ENCODE measurements around the gene CASP4. TPM values are rescaled to one million over a fixed set of nuclear protein-coding genes. Genes with fewer than 3 reads are reported as not detected.

CASP4 gene
- polyA plus RNA-seq (2013, experiment 1 of 2): not detected
- not detected for polyA plus RNA-seq (2013, experiment 2 of 2)

DNA sequence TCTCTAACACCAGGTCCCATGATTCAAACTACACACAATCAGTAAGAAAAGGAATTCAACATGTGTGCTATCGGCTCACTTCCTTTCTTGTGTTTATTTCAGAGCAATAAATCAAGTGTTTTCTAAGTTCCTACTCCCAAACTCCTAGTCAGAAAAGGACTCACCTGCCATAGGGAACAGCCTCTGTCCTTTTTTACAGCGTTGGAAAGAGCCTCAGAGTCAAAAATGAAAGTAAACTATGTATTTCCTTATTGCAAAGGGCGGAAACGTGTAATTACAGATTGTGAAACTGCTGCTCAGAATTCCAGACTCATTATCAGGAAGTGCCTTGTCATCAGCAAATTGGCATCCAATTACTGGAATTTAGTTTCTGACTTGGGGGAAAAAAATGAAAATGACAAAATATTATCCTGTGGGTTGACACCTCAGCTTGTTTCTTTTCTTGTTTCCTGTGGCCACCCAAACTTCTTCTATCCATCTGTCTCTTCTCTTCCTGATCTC, at the start of gene CASP4:
TSS of gene CASP4 (minus strand) at position 220 of the 501 bp plus-strand sequence. CDS start at position 171, 49 bp downstream.
- no CpG with 5 or more reads among the region's 4 CpGs for WGBS, 2 donors (ENCODE audit: extremely low coverage in 2 of 2, insufficient read length in 2 of 2, insufficient replicate concordance in 1 of 2)
- H2BK12ac ChIP-seq (ENCODE audit: low read length): no peak within 1 kb of the TSS

DNA sequence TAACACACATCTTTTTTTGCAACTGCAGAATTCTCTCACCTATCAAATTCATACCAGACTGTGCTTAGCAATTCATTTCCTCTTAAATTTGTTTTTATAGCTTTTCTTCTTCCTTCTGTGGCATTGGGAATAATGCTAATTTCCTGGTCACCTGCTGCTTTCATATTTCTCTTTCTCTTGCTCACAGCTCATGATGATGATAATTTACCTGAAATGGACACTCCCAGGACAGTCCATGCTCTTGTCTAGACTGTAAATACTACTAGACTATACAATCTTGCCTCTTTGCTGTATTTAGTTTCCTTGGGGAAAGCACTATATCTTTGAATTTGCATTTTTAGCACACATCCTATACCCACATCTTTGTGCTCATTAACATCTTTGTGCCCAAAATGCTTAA, 39.1 kb upstream of the CASP4 start:
- Histone ChIP-seq H3K9me3 (replicated peaks in 1 of 2; ENCODE audit: control insufficient read depth in 2 of 2, insufficient read depth in 1 of 2, low read depth in 1 of 2, low read length in 2 of 2) (no peaks in the 10 kb centered on the region), H3K36me3 (replicated peaks in 1 of 2; ENCODE audit: control insufficient read depth in 2 of 2, insufficient read depth in 2 of 2, low read length in 2 of 2) (no peaks in the 10 kb centered on the region), H4K91ac (ENCODE audit: low read depth, low read length, poor library complexity) (no peak overlapping the region), H3K14ac (ENCODE audit: low read length) (no peak overlapping the region), H2BK12ac (ENCODE audit: low read length) (no peak overlapping the region), H3K27me3 (ENCODE audit: control insufficient read depth in 3 of 3, insufficient read depth in 3 of 3, low read depth in 1 of 3, low read length in 3 of 3) (no peaks in the 10 kb centered on the region), H2AFZ (ENCODE audit: low read length) (no peak overlapping the region), H4K8ac (ENCODE audit: low read depth, low read length) (no peak overlapping the region), H3K4ac (ENCODE audit: low read length) (no peak overlapping the region), H3K79me1 (ENCODE audit: low read depth, low read length) (no peaks in the 10 kb centered on the region), H3K23ac (ENCODE audit: low read depth, low read length, poor library complexity) (no peak overlapping the region), H3K4me1 (ENCODE audit: control insufficient read depth in 2 of 2, insufficient read depth in 1 of 2, low read depth in 1 of 2, low read length in 2 of 2) (no peaks in the 10 kb centered on the region), H3K18ac (ENCODE audit: low read length) (no peak overlapping the region), H2BK5ac (ENCODE audit: low read length) (no peak overlapping the region), H3K27ac (replicated peaks; ENCODE audit: low read length) (no peak overlapping the region), H3K4me3 (ENCODE audit: low read length in 2 of 2) (no peak overlapping the region), H2BK120ac (ENCODE audit: low read depth, low read length) (no peak overlapping the region), H3K9ac (ENCODE audit: low read depth, low read length, poor library complexity) (no peak overlapping the region), H2BK15ac (ENCODE audit: low read length) (no peak overlapping the region), H3K4me2 (ENCODE audit: insufficient read depth, low read length, poor library complexity, severe bottlenecking) (no peak overlapping the region), H2AK5ac (ENCODE audit: low read depth, low read length) (no peak overlapping the region)
- no peak for DNase-seq (ENCODE audit: low spot score)

More for the DNA sequence above, at the start of gene CASP4:
- Histone ChIP-seq H3K4ac (ENCODE audit: low read length) (no peak within 1 kb of the TSS), H3K18ac (ENCODE audit: low read length) (no peak within 1 kb of the TSS), H3K36me3 (replicated peaks in 1 of 2; ENCODE audit: control insufficient read depth in 2 of 2, insufficient read depth in 2 of 2, low read length in 2 of 2) (no peaks in the 10 kb centered on the region), H2BK15ac (ENCODE audit: low read length) (no peak within 1 kb of the TSS), H3K27me3 (ENCODE audit: control insufficient read depth in 3 of 3, insufficient read depth in 3 of 3, low read depth in 1 of 3, low read length in 3 of 3) (no peaks in the 10 kb centered on the region), H3K14ac (ENCODE audit: low read length) (no peak within 1 kb of the TSS), H3K23ac (ENCODE audit: low read depth, low read length, poor library complexity) (no peak within 1 kb of the TSS), H4K8ac (ENCODE audit: low read depth, low read length) (no peak within 1 kb of the TSS), H3K79me1 (ENCODE audit: low read depth, low read length) (no peaks in the 10 kb centered on the region), H2BK120ac (ENCODE audit: low read depth, low read length) (no peak within 1 kb of the TSS), H2BK5ac (ENCODE audit: low read length) (no peak within 1 kb of the TSS), H3K9me3 (replicated peaks in 1 of 2; ENCODE audit: control insufficient read depth in 2 of 2, insufficient read depth in 1 of 2, low read depth in 1 of 2, low read length in 2 of 2) (peaks cover 0 to 3% of the 10 kb centered on the region in 2 donors), H3K4me1 (ENCODE audit: control insufficient read depth in 2 of 2, insufficient read depth in 1 of 2, low read depth in 1 of 2, low read length in 2 of 2) (no peaks in the 10 kb centered on the region), H2AFZ (ENCODE audit: low read length) (peak within 1 kb of the TSS; percentile 29), H3K9ac (ENCODE audit: low read depth, low read length, poor library complexity) (no peak within 1 kb of the TSS), H3K27ac (replicated peaks; ENCODE audit: low read length) (no peak within 1 kb of the TSS), H4K91ac (ENCODE audit: low read depth, low read length, poor library complexity) (no peak within 1 kb of the TSS), H3K4me3 (ENCODE audit: low read length in 2 of 2) (no peak within 1 kb of the TSS), H2AK5ac (ENCODE audit: low read depth, low read length) (no peak within 1 kb of the TSS), H3K4me2 (ENCODE audit: insufficient read depth, low read length, poor library complexity, severe bottlenecking) (no peak within 1 kb of the TSS)
- DNase-seq (ENCODE audit: low spot score): no peak

- no peaks in the 10 kb centered on the region for H3K4me1 ChIP-seq (ENCODE audit: control insufficient read depth in 2 of 2, insufficient read depth in 1 of 2, low read depth in 1 of 2, low read length in 2 of 2)
- H3K9ac ChIP-seq (ENCODE audit: low read depth, low read length, poor library complexity): no peak overlapping the region
- no peak for DNase-seq (ENCODE audit: low spot score)
- no peak overlapping the region for H4K91ac ChIP-seq (ENCODE audit: low read depth, low read length, poor library complexity)
- H2BK15ac ChIP-seq (ENCODE audit: low read length): no peak overlapping the region
- no peak overlapping the region for H3K4me2 ChIP-seq (ENCODE audit: insufficient read depth, low read length, poor library complexity, severe bottlenecking)
- H2AK5ac ChIP-seq (ENCODE audit: low read depth, low read length): no peak overlapping the region
- no peaks in the 10 kb centered on the region for H3K79me1 ChIP-seq (ENCODE audit: low read depth, low read length)
- no peak overlapping the region for H3K18ac ChIP-seq (ENCODE audit: low read length)
- H3K36me3 ChIP-seq (replicated peaks in 1 of 2; ENCODE audit: control insufficient read depth in 2 of 2, insufficient read depth in 2 of 2, low read length in 2 of 2): no peaks in the 10 kb centered on the region
- H2BK5ac ChIP-seq (ENCODE audit: low read length): no peak overlapping the region
- H3K23ac ChIP-seq (ENCODE audit: low read depth, low read length, poor library complexity): no peak overlapping the region
- H4K8ac ChIP-seq (ENCODE audit: low read depth, low read length): no peak overlapping the region
- no peak overlapping the region for H3K4me3 ChIP-seq (ENCODE audit: low read length in 2 of 2)
- H2BK12ac ChIP-seq (ENCODE audit: low read length): no peak overlapping the region
- H2BK120ac ChIP-seq (ENCODE audit: low read depth, low read length): no peak overlapping the region
- no peak overlapping the region for H3K14ac ChIP-seq (ENCODE audit: low read length)
- H3K9me3 ChIP-seq (replicated peaks in 1 of 2; ENCODE audit: control insufficient read depth in 2 of 2, insufficient read depth in 1 of 2, low read depth in 1 of 2, low read length in 2 of 2): no peaks in the 10 kb centered on the region
- no peaks in the 10 kb centered on the region for H3K27me3 ChIP-seq (ENCODE audit: control insufficient read depth in 3 of 3, insufficient read depth in 3 of 3, low read depth in 1 of 3, low read length in 3 of 3)
- peak overlapping the region; percentile 7 for H2AFZ ChIP-seq (ENCODE audit: low read length)
- no CpG with 5 or more reads among the region's 3 CpGs for WGBS, 2 donors (ENCODE audit: extremely low coverage in 2 of 2, insufficient read length in 2 of 2, insufficient replicate concordance in 1 of 2)
- H3K27ac ChIP-seq (replicated peaks; ENCODE audit: low read length): no peak overlapping the region
- H3K4ac ChIP-seq (ENCODE audit: low read length): no peak overlapping the region
Observed at GRCh38 chr11:105005451-105005845, 37.1 kb upstream of the CASP4 start.

DNA sequence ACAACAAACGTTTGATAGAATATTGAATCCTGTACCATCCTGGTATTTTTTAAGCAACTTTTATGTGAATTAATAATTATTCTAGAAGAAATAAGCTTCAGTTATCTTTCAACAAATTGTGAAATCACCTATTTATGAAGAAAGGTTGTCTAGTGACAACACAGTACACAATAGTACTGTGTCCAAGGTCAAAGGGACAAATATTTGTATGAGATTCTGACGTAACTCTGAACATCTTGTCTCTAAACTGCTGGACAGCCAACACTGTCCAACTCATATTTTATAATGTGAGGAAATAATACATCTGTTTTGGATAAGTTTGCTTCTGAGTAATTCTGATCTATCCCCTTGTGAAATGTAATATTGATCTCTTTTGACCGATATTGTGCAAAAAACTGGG, 35.6 kb upstream of the CASP4 start:
- no peak overlapping the region for H2BK12ac ChIP-seq (ENCODE audit: low read length)
- no peak overlapping the region for H2AK5ac ChIP-seq (ENCODE audit: low read depth, low read length)
- H2AFZ ChIP-seq (ENCODE audit: low read length): no peak overlapping the region
- no peaks in the 10 kb centered on the region for H3K9me3 ChIP-seq (replicated peaks in 1 of 2; ENCODE audit: control insufficient read depth in 2 of 2, insufficient read depth in 1 of 2, low read depth in 1 of 2, low read length in 2 of 2)
- H3K18ac ChIP-seq (ENCODE audit: low read length): no peak overlapping the region
- H3K36me3 ChIP-seq (replicated peaks in 1 of 2; ENCODE audit: control insufficient read depth in 2 of 2, insufficient read depth in 2 of 2, low read length in 2 of 2): no peaks in the 10 kb centered on the region
- H2BK120ac ChIP-seq (ENCODE audit: low read depth, low read length): no peak overlapping the region
- H3K4me1 ChIP-seq (ENCODE audit: control insufficient read depth in 2 of 2, insufficient read depth in 1 of 2, low read depth in 1 of 2, low read length in 2 of 2): no peaks in the 10 kb centered on the region
- no peak overlapping the region for H3K9ac ChIP-seq (ENCODE audit: low read depth, low read length, poor library complexity)
- H3K79me1 ChIP-seq (ENCODE audit: low read depth, low read length): no peaks in the 10 kb centered on the region
- H3K4me3 ChIP-seq (ENCODE audit: low read length in 2 of 2): no peak overlapping the region
- no peak overlapping the region for H3K23ac ChIP-seq (ENCODE audit: low read depth, low read length, poor library complexity)
- no peak for DNase-seq (ENCODE audit: low spot score)
- H4K8ac ChIP-seq (ENCODE audit: low read depth, low read length): no peak overlapping the region
- no peak overlapping the region for H4K91ac ChIP-seq (ENCODE audit: low read depth, low read length, poor library complexity)
- H3K14ac ChIP-seq (ENCODE audit: low read length): no peak overlapping the region
- no peak overlapping the region for H3K27ac ChIP-seq (replicated peaks; ENCODE audit: low read length)
- H3K4me2 ChIP-seq (ENCODE audit: insufficient read depth, low read length, poor library complexity, severe bottlenecking): no peak overlapping the region
- no peaks in the 10 kb centered on the region for H3K27me3 ChIP-seq (ENCODE audit: control insufficient read depth in 3 of 3, insufficient read depth in 3 of 3, low read depth in 1 of 3, low read length in 3 of 3)
- H2BK15ac ChIP-seq (ENCODE audit: low read length): no peak overlapping the region
- H2BK5ac ChIP-seq (ENCODE audit: low read length): no peak overlapping the region
- WGBS, 2 donors (ENCODE audit: extremely low coverage in 2 of 2, insufficient read length in 2 of 2, insufficient replicate concordance in 1 of 2): no CpG with 5 or more reads among the region's 3 CpGs
- H3K4ac ChIP-seq (ENCODE audit: low read length): no peak overlapping the region
